ENCODE data around the gene DLGAP1. TPM values are rescaled to one million over a fixed set of nuclear protein-coding genes. Genes with fewer than 3 reads are reported as not detected.

DLGAP1 gene
- total RNA-seq, 1 experiment from 2014 or later: 0.39 TPM

DNA sequence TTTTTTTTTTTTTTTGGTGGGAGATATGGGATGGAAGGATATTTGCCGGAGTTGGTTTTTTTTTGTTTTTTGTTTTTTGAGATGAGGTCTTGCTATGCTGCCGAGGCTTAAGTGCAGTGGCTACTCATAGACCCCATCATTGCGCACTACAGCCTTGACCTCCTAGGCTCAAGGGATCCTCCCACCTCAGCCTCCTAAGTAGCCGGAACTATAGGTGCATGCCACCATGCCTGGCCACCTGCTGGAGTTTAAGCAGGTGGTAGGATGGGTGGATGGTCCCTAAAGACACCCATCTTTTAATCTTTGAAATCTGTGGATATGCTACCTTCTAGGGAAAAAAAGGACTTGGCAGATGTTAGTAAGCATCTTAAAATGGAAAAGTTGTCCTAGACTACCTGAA, 835.4 kb downstream of the DLGAP1 start:
- no peaks in the 10 kb centered on the region for H3K27me3 ChIP-seq (ENCODE audit: insufficient read depth, low read length)
- RAD21 ChIA-PET (ENCODE audit: low non-redundant PET in 1 of 2, low total read pairs in 2 of 2, uncharacterized antibody in 2 of 2, unreplicated experiment in 2 of 2): no interaction called here
- peaks cover 13% of the 10 kb centered on the region; the same call in 1 of the 2 replicates for H3K79me2 ChIP-seq (ENCODE audit: insufficient read depth, low read length)
- no peak overlapping the region for H2AFZ ChIP-seq (ENCODE audit: low read depth, low read length, poor library complexity, severe bottlenecking)
- H3K9me3 ChIP-seq (ENCODE audit: control insufficient read depth in 1 of 2, insufficient read depth in 1 of 2, low read depth in 1 of 2, low read length in 2 of 2): no peaks in the 10 kb centered on the region
- peaks cover 0 to 4% of the 10 kb centered on the region in 2 experiments; a peak in 1 of 4 replicates for H3K36me3 ChIP-seq (ENCODE audit: control insufficient read depth in 1 of 2, insufficient read depth in 2 of 2, low read length in 2 of 2)
- TF ChIP-seq SP1 (IDR thresholded peaks at IDR 0.05; ENCODE audit: low read depth) (no peak), EGR1 (IDR thresholded peaks at IDR 0.05; ENCODE audit: low read depth) (no peak), POLR2AphosphoS5 (IDR thresholded peaks at IDR 0.05; ENCODE audit: low read depth, low read length) (no peak), FOSL1 (IDR thresholded peaks at IDR 0.05; ENCODE audit: low read depth) (no peak), EZH2 (IDR thresholded peaks at IDR 0.05) (no peak), TCF7L2 (IDR thresholded peaks at IDR 0.05; ENCODE audit: borderline replicate concordance, extremely low read depth, insufficient read depth, insufficient read length) (no peak), POLR2A (IDR thresholded peaks at IDR 0.05; ENCODE audit: borderline replicate concordance, extremely low read depth, insufficient read depth, insufficient read length) (no peak), YY1 (IDR thresholded peaks at IDR 0.05; ENCODE audit: extremely low read depth, insufficient replicate concordance, low read depth, low read length) (no peak), ELF1 (IDR thresholded peaks at IDR 0.05; ENCODE audit: borderline replicate concordance, low read depth) (no peak), SRF (IDR thresholded peaks at IDR 0.05; ENCODE audit: low read depth) (no peak), CBX3 (IDR thresholded peaks at IDR 0.05; ENCODE audit: low read depth) (no peak)
- TF ChIP-seq, protein P1, sequence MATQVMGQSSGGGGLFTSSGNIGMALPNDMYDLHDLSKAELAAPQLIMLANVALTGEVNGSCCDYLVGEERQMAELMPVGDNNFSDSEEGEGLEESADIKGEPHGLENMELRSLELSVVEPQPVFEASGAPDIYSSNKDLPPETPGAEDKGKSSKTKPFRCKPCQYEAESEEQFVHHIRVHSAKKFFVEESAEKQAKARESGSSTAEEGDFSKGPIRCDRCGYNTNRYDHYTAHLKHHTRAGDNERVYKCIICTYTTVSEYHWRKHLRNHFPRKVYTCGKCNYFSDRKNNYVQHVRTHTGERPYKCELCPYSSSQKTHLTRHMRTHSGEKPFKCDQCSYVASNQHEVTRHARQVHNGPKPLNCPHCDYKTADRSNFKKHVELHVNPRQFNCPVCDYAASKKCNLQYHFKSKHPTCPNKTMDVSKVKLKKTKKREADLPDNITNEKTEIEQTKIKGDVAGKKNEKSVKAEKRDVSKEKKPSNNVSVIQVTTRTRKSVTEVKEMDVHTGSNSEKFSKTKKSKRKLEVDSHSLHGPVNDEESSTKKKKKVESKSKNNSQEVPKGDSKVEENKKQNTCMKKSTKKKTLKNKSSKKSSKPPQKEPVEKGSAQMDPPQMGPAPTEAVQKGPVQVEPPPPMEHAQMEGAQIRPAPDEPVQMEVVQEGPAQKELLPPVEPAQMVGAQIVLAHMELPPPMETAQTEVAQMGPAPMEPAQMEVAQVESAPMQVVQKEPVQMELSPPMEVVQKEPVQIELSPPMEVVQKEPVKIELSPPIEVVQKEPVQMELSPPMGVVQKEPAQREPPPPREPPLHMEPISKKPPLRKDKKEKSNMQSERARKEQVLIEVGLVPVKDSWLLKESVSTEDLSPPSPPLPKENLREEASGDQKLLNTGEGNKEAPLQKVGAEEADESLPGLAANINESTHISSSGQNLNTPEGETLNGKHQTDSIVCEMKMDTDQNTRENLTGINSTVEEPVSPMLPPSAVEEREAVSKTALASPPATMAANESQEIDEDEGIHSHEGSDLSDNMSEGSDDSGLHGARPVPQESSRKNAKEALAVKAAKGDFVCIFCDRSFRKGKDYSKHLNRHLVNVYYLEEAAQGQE (IDR thresholded peaks at IDR 0.05; ENCODE audit: low read depth): no peak
- TF ChIP-seq, protein P2, sequence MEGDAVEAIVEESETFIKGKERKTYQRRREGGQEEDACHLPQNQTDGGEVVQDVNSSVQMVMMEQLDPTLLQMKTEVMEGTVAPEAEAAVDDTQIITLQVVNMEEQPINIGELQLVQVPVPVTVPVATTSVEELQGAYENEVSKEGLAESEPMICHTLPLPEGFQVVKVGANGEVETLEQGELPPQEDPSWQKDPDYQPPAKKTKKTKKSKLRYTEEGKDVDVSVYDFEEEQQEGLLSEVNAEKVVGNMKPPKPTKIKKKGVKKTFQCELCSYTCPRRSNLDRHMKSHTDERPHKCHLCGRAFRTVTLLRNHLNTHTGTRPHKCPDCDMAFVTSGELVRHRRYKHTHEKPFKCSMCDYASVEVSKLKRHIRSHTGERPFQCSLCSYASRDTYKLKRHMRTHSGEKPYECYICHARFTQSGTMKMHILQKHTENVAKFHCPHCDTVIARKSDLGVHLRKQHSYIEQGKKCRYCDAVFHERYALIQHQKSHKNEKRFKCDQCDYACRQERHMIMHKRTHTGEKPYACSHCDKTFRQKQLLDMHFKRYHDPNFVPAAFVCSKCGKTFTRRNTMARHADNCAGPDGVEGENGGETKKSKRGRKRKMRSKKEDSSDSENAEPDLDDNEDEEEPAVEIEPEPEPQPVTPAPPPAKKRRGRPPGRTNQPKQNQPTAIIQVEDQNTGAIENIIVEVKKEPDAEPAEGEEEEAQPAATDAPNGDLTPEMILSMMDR (IDR thresholded peaks at IDR 0.05 in 2 of 3, conservative IDR thresholded peaks at IDR 0.05 in 1 of 3; ENCODE audit: borderline replicate concordance in 1 of 3, insufficient read depth in 1 of 3, low read depth in 2 of 3, low read length in 2 of 3): no peak
- TF ChIP-seq, protein P3, sequence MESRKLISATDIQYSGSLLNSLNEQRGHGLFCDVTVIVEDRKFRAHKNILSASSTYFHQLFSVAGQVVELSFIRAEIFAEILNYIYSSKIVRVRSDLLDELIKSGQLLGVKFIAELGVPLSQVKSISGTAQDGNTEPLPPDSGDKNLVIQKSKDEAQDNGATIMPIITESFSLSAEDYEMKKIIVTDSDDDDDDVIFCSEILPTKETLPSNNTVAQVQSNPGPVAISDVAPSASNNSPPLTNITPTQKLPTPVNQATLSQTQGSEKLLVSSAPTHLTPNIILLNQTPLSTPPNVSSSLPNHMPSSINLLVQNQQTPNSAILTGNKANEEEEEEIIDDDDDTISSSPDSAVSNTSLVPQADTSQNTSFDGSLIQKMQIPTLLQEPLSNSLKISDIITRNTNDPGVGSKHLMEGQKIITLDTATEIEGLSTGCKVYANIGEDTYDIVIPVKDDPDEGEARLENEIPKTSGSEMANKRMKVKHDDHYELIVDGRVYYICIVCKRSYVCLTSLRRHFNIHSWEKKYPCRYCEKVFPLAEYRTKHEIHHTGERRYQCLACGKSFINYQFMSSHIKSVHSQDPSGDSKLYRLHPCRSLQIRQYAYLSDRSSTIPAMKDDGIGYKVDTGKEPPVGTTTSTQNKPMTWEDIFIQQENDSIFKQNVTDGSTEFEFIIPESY (IDR thresholded peaks at IDR 0.05; ENCODE audit: extremely low read depth, insufficient replicate concordance, low read length): no peak
- H3K9ac ChIP-seq (ENCODE audit: low read length): peak overlapping the region; percentile 15; the same call in 1 of the 2 replicates
- CTCF ChIA-PET: no interaction called here
- H3K4me3 ChIP-seq (replicated peaks in 1 of 2; ENCODE audit: low read depth in 1 of 2, low read length in 2 of 2): no peak overlapping the region
- peaks cover 82 to 98% of the 10 kb centered on the region in 2 experiments for H3K4me1 ChIP-seq (ENCODE audit: control insufficient read depth in 1 of 2, insufficient read depth in 2 of 2, low read length in 2 of 2)
- DNase-seq (ENCODE audit: low read depth, low spot score): no peak
- no peak for ATAC-seq
- no peak overlapping the region for H3K4me2 ChIP-seq (ENCODE audit: low read length)
- POLR2A ChIA-PET: no interaction called here
- no peaks in the 10 kb centered on the region for H4K20me1 ChIP-seq (ENCODE audit: insufficient read depth)
- H3K9me2 ChIP-seq (ENCODE audit: insufficient read depth): no peaks in the 10 kb centered on the region
- H3K27ac ChIP-seq (ENCODE audit: low read depth, low read length): peak overlapping the region; percentile 100
- BruUV-seq (replicated peaks): no TSS peak
- intact Hi-C loops (cut with micrococcal nuclease): no loop called here

Data from HCT116 (cell line).